NCI-H1694 (cell line): ENCODE results near the gene SPTBN1.

ENCODE experiments used
- DNase-seq: peaks from one replicate; lab custom pipeline; 2025; lab: John Stamatoyannopoulos, UW

Gene SPTBN1

GRCh38 chr2:54574107-54574859 lies 118.2 kb downstream of the SPTBN1 start:
- DNase-seq, result no peak

DNA sequence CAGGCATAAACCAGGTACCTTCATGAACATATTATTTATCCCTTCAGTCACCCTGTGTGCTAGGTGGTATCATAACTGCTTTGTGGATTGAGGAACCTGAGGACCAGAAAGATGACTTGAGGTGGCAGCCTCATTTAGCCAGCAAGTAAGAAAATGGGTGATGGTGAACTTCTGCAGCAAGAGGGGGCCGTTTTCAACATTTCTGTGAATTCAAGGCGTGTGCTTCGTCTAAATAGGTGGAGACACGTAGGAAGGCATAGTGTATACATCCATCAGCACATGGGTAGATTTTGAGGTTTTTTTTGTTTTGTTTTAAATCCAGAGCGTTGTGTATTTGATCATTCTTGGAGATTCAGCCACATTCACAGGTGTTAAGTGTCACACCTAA lies 118.7 kb downstream of the SPTBN1 start:
- no peak for DNase-seq

- DNase-seq, result no peak
Observed at GRCh38 chr2:54575379-54575888, 119.3 kb downstream of the SPTBN1 start.

DNA sequence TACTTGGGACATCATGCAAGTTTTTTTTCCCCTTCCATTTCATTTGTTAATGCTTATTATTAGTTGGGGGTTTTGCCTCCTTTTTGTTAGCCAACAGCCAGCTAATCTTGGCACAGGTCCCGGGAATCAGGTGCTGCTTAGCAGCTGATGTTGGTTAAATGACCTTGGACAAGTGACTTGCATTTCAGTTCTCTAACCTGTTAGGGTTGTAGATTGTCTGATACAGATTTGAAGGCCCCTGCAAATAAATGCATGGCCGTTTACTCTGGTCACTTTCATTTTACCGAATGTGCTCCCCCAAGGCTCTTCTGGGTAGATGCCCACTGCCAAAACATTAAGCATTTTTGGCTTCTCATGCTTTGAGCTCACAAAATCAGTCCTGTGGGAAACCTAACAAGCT lies 120.9 kb downstream of the SPTBN1 start:
- peak; percentile 37 for DNase-seq

DNA sequence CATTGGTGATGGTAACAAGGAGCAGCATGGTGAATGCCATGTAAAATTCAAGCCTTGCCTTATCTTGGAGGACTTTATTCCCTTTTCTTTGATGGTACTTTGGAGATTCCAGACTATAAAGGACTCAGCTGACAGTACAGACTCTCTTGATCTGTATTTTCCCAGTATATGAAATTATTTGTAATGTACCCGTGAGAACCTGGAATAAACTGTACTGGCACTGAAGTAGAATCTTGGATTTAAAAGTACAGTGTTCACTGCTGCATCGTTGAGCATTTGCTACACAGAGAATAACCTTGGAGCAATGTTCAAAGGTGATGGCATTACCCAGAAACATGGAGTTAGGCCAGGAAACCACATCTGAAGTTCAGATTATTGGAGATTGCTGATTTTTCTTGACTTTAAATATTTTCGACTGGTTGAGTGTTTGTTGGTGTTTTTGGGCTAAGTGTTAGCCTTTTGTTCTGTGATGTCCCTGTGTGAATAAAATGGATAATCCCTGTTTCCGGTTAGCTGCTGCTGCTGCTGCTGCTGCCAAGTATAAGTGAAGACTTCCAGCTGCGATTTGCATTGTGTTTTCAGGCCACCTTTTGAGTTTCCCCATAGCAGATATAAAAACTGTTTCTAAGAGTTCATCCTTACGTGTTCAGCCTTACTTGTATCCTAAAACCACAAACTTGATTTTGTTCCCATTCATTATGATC lies 122.0 kb downstream of the SPTBN1 start:
- DNase-seq, result no peak

- no peak for DNase-seq
Observed at GRCh38 chr2:54578648-54579045, 122.5 kb downstream of the SPTBN1 start.

DNA sequence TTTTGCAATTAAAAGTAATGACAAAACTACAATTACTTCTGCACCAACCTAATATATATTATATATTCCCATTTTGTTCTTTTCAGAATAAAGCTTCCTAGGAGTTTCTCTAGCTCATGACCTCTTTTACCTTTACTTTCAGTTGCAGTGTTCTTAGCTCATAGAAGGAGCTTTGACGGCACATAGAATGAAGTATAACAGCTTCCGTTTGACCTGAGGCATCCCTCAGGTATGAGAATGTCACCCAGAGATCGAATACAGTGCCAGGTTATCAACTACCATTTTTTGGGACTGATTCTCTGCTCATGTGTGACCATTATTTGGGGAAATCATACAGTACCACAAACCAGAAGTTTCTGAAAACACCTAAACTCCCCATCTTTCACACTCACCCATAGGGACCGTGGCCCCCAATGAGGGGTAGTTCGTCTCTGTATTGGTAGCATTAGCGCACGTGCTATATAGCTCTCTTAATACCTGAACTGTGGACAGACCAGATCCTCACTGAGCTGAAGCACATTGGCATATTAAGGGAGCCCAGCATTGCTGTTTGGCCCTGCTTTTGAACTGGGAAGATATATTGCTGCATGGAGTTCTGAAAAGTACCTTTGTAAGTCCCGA lies 123.0 kb downstream of the SPTBN1 start:
- DNase-seq, result no peak

- DNase-seq, result no peak
Observed at GRCh38 chr2:54579682-54580620, 123.8 kb downstream of the SPTBN1 start.

DNA sequence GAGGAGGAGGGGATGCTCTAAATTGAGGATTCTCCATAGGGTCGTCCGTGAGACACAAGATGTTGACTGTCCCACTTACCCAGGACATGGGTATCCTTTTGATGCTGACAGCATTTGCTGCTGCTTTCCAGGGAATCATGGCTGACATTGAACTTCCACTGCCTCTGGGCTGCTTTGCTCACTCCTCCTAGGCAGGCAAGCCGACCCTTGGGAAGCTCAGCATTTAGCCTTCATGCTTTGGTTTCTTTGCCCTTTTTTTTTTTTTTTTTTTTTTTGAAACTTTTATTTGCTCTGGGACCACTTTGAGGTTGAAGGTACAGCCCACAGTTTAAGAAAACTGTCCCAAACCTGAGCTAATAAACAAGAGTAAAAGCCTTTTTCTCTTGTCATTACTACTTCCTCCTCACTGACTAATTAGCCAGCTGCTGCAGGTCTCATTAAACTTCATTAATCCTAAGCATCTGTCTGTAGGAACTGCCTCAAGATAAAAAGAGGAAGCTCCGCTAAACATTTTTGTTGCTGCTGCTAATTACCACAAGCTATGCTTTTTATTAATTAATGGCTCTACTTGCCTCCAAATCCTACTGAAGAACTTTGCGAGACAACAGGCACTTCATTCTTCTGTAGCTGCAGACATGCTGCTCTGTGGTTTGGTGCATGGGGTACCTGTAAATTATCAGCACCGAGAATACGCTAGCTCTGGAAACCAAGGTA lies 125.4 kb downstream of the SPTBN1 start:
- DNase-seq, result peak; percentile 52

GRCh38 chr2:54582987-54583386 lies 126.9 kb downstream of the SPTBN1 start:
- DNase-seq, result no peak

DNA sequence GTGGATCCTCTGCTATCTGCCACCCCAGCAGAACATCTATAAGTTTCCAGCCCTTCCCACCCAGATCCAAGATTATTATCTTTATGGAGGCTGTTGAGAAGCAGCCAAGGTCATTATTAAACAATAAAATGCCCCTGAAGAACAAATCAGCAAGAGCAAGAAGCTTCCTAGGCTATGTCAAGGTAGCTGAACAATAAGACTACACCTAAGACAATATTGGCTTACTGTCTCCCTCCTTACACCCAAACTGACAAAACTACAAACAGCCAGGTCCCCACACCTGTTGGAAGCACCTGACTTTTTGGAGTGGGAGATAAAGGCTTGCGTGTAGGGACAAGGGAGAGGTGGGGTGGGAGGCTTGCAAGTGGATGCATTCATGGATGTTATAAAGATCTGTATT lies 128.5 kb downstream of the SPTBN1 start:
- DNase-seq, result no peak

DNA sequence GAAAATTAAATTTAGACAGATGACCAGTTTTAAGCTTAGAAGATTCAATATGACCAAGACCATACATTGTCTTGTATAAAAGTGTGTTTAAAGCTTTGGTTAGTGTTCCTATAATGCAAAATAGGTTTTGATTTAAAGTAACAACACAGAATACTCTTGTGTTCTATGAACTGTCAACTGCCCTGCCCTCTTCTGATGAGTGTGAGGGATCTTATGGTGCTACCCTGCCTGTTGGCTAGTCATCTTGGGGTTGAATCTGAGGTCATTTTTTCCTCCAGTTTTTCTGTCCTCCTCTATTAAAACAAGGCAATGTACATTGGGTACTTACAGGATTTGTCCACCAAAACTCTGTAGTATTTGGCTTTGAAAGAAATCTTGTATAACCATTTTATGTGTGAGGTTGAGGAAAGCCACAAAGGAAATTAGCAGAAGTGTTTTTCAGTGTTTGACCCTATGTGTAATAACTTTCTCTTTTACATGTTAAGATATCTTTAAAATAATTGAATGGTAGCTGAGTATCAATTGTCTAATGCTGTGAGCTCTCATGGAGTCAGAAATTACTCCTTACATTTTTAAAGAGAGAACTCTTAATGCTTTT lies 129.1 kb downstream of the SPTBN1 start:
- no peak for DNase-seq

GRCh38 chr2:54586062-54586461 lies 129.9 kb downstream of the SPTBN1 start:
- no peak for DNase-seq

DNA sequence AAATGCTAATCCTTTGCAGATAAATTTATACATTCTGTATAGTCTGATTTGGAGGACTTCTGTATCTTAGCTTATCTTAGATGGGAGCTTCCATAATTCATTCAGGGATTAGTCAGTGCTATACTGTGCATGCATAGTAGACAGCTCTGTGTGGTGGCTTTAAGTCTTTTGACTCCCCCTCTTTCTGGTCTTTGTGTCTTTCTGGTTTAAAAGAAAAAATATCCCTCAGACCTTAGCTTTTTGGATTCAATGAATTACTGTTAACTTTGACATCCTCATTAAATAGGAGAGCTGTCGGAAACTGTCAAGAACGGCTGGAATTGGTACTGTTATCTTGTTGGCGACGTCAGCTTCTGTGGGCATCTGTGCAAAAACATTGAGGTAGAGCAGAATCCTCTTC lies 130.4 kb downstream of the SPTBN1 start:
- DNase-seq, result no peak

GRCh38 chr2:54587171-54588016 lies 131.3 kb downstream of the SPTBN1 start:
- no peak for DNase-seq

GRCh38 chr2:54588244-54588899 lies 132.2 kb downstream of the SPTBN1 start:
- DNase-seq, result no peak

DNA sequence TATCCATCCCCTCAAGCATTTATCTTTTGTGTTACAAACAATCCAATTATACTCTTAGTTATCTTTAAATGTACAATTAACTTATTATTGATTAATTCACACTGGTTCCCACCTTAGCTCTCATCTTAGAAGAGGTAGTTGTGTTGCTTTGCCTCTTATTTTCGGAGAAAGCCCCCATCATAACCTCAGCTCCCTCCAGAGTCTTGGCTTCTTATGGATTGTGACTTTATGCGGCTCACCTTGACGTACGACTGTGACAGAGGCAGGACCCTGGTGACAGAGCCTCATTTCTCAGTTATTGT lies 132.9 kb downstream of the SPTBN1 start:
- DNase-seq, result no peak

DNA sequence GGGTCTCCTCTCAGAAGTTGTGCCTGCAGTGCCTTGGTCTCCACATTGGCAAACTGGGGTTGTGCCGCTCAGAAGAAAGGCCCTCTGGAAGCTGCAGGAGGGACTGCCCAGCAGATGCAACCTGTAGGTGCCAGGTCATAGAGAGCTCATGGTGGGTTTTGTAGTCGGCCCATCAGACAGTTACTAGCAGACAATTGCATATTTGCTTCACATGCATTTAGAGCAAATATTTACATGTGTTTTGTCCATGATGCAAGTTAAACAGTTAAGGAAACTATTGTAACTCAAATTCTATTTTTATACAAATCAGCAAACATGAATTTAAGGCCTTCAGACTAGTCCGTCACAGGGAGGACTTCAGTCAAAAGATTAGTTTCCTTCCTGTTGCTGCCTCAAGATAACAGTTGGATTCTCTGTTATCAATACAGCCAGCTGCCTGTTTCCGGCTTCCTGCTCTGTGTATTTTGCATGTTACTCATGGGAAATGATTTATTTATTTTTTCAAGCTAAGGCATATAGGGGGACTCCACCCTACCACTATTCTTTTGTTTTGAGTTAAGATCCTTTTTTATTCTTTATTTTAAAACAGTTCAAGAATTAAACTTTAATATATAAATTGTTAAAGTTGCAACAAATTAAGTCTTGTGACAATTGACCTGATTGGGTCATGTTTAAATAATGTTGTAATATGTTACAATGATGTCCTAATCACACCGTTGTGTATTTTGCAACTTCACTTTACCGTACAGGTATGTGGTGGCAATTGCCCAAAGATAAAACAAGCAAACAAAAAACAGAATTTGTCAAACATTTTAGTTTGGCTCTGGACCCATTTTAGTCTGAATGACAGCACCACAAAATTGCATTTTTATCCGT lies 133.5 kb downstream of the SPTBN1 start:
- DNase-seq, result no peak
